ENCODE measurements around the gene SLC4A2.

Gene SLC4A2

DNA sequence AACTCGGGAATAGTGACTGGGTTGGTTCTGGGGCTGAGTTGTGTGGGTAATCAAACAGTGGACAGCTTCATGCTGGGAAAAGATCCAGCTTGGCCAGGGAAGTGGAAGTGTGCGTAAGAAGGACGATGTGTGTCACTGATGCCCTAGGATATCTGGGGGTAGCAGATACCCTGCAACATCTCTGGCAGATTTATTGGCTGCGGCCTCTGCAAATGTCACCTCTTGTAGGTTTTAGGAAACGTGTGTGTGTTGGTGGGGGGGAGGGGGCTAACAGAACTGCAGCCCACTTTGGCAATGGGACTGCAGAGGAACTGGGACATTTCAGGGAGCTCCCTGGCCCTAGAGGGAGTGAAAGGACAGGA lies 25.9 kb downstream of the SLC4A2 start:
- ATAC-seq (replicated peaks; ENCODE audit: extremely low read depth, poor library complexity, severe bottlenecking) (no peak), DNase-seq (ENCODE audit: low spot score in 2 of 2) (no peak)
- peaks cover 31% of the 10 kb centered on the region for H3K4me1 Mint-ChIP-seq
- H3K27ac Mint-ChIP-seq (ENCODE audit: low read depth), result peak overlapping the region; percentile 88
- peak overlapping the region; percentile 84 for H3K4me3 Mint-ChIP-seq
- H3K9me3 Mint-ChIP-seq, result no peaks in the 10 kb centered on the region
- H3K27me3 Mint-ChIP-seq, result peaks cover 10% of the 10 kb centered on the region
- peaks cover 12% of the 10 kb centered on the region for H3K36me3 Mint-ChIP-seq (ENCODE audit: insufficient read depth)

DNA sequence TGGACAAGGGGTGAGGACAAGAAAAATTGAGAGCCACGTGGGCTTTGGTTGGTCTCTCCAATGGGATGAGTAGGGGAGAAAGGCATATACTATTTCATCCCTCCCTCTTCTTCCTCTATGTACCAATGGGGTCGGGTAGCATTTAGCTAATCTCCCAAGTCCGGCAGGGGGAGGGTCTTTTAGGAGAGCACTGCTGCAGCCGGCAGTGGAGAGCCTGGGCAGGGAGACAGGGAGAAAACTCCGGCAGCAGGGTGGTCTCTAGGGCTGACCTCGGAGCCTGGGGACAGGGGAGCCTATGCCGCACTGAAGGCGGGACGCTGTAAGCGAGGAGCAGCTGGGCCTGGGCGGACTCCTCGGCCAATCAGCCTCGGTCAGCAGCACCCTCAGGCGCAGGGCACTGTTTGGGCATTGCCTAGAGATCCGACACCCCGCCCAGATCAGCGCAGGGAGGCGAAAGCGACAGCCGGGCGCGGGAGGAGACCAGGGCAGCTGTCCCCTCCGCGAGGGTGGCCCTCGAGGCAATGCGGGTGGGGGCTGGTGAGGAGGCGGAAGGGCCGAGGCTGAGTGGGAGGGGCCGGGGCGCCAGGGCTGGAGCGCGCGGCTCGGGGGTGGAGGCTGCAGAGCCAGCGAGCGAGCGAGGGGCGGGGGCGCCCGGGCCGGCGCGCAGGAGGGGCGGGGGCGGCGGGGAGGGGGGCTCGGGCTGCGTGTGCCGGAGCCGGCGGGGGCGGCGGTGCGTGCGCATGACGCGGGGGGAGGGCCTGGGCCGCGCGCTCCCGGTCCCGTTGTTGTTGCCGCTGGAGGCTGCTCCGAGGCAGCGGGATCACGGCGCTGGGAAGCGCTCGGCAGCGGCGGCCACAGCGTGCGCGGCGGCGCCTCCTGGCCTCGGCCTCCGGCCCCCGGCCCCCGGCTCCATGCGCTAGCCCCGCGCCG lies 26.6 kb downstream of the SLC4A2 start, which contains the start of gene AGAP3:
Gene AGAP3 (plus strand): TSS at position 785 of the 930 bp plus-strand sequence. CDS start 267 bp downstream, outside the sequence.
- Mint-ChIP-seq H3K36me3 (ENCODE audit: insufficient read depth) (peaks cover 12% of the 10 kb centered on the region), H3K9me3 (no peaks in the 10 kb centered on the region), H3K4me3 (peak within 1 kb of the TSS; percentile 84), H3K27me3 (peaks cover 10% of the 10 kb centered on the region), H3K27ac (ENCODE audit: low read depth) (peak within 1 kb of the TSS; percentile 88), H3K4me1 (peaks cover 31% of the 10 kb centered on the region)
- ATAC-seq (replicated peaks; ENCODE audit: extremely low read depth, poor library complexity, severe bottlenecking) (no peak), DNase-seq (ENCODE audit: low spot score in 2 of 2) (no peak)

DNA sequence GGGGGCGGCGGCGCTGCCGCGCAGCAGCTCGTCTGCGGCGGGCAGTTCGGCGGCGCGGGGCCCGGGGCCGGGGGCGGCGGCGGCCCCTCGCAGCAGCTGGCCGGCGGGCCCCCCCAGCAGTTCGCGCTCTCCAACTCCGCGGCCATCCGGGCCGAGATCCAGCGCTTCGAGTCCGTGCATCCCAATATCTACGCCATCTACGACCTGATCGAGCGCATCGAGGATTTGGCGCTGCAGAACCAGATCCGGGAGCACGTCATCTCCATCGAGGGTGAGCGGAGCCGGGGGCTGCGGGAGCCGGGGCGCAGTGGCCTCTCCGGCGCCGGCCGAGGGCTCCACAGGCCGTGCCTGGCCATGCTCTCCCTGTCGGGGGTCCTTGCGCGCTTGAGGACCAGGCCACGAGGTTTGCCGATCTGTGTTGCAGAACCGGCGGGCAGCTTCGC lies 27.4 kb downstream of the SLC4A2 start:
- DNase-seq (ENCODE audit: low spot score in 2 of 2) (no peak), ATAC-seq (replicated peaks; ENCODE audit: extremely low read depth, poor library complexity, severe bottlenecking) (no peak)
- Mint-ChIP-seq H3K4me1 (peaks cover 39% of the 10 kb centered on the region), H3K27me3 (peaks cover 10% of the 10 kb centered on the region), H3K27ac (ENCODE audit: low read depth) (peak overlapping the region; percentile 64), H3K36me3 (ENCODE audit: insufficient read depth) (peaks cover 10% of the 10 kb centered on the region), H3K4me3 (peak overlapping the region; percentile 84), H3K9me3 (no peaks in the 10 kb centered on the region)

DNA sequence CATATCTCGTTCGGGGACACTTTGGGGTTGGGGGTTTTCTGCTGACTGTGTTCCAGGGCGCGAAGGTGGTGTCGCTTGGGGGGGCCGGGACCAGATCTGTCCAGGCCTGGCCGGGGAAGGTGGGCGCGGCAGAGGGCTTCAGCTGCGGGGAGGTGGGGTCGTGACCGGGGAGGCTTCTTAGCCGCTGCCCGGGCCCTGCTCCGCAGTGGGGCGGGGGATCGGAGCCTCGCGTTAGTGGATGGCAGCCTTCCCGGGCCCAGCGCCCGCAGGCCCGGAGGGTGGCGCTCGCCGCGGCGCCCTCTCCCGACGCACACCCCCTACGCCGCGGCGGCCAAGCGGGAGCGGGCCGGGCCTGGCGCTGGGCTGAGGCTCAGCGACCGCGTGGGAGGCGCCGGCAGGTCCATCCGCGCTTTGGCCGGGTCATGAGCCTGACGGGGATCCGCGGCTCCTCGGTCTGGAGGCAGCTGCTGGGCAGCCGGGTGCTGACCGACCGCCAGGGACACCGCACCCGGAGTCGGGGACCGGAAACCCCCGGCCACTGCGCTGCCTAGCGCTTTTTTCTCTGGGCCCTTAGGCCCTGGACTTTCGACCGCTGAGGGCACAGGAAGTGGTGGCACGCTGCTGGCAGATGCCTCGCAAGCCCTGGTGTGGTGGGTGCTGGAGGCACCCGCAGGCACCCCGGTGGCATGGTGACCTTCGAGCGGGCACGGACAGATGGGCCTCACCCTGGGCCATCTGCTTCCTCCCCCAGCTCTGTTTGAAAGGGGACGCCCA lies 28.0 kb downstream of the SLC4A2 start:
- Mint-ChIP-seq H3K27me3 (peaks cover 10% of the 10 kb centered on the region), H3K27ac (ENCODE audit: low read depth) (peak overlapping the region; percentile 64), H3K36me3 (ENCODE audit: insufficient read depth) (peaks cover 10% of the 10 kb centered on the region), H3K4me1 (peaks cover 37% of the 10 kb centered on the region), H3K9me3 (no peaks in the 10 kb centered on the region), H3K4me3 (peak overlapping the region; percentile 84)
- DNase-seq (ENCODE audit: low spot score in 2 of 2) (no peak), ATAC-seq (replicated peaks; ENCODE audit: extremely low read depth, poor library complexity, severe bottlenecking) (peak; percentile 19)

DNA sequence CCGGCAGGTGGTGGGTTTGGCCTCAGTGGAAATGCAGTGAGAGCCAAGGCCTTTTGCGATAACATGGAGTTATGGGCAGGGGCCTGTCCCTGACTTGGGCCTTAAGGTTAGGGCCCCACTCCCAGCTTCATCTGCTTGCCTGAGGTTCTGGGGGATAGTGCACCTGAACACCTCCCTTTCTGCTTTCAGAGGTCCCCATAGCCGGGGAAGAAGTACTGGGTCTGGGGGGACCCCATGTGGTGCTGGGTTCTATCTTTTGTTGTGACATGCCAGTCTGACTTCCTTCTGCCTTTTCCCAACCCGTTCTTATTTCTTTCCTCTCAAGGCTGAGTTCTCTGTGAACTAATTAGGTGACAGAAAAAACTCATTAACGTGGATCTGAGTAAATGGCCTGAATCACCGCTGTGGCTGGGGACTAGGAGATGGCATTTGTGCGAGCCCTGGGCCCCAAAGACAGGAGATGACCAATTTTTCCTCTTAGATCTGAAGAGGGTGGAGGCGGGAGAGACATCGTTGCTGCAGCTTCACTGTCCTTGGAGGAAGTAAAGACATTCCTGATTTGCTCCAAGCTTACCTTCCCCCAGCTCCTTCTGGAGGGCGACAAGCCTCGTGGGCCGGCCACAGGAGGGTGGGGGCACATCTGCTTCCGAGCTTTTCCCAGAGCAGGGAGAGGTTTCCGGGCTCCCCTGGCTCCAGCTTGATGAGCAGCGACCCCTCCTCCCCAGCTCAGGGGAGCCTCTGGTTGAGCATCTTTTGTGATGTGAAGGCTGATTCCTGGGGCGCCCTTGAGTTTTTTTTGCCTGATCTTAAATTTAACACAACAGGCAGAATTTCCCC lies 28.8 kb downstream of the SLC4A2 start:
- DNase-seq (ENCODE audit: low spot score in 2 of 2), result no peak
- H3K4me1 Mint-ChIP-seq, result peaks cover 30% of the 10 kb centered on the region
- H3K27me3 Mint-ChIP-seq, result peaks cover 10% of the 10 kb centered on the region
- no peak overlapping the region for H3K27ac Mint-ChIP-seq (ENCODE audit: low read depth)
- peaks cover 10% of the 10 kb centered on the region for H3K36me3 Mint-ChIP-seq (ENCODE audit: insufficient read depth)
- H3K9me3 Mint-ChIP-seq, result no peaks in the 10 kb centered on the region
- ATAC-seq (replicated peaks; ENCODE audit: extremely low read depth, poor library complexity, severe bottlenecking), result no peak
- peak overlapping the region; percentile 84 for H3K4me3 Mint-ChIP-seq

DNA sequence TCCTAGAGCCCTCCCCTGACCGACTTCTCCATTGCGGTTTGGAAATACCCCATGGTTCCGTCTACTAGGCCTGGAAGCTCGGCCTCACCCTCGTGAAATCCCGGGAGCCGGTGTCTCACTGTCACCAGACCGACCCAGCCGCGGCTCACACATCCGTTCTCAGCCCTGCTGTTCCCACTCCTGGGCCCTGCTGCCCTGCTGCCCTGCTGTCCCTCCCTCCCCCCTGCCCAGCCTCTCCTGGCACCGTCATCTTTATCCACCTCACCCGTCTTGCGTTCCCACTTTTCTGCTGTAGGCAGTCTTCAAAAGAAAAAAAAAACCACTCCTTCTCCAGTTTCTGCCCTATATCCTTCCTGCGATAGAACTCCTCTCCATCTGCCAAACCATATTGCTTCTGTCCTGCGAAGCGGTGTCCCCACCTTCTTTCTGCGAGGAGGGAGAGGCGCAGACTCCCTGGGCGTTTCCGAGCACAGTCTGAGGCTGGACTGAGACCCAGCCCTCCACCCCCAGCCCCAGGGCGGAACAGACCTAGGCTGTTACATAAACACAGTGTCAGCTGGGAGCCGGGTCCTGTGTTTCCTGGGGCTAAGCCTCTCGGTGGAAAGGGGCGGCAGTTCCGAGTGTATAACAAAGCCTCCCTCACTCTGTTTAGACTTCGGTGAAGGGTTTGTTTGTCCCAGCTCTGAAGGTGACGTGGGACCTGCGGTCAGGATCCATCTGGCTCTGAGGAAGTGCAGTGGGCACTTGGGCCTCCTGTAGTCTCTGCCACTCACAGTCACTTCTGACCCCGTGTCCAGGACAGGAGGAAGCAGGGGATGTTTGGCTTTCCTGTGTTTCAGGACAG lies 29.7 kb downstream of the SLC4A2 start:
- Mint-ChIP-seq H3K36me3 (ENCODE audit: insufficient read depth) (peaks cover 10% of the 10 kb centered on the region), H3K4me3 (peak overlapping the region; percentile 55), H3K27ac (ENCODE audit: low read depth) (no peak overlapping the region), H3K9me3 (no peaks in the 10 kb centered on the region), H3K4me1 (peaks cover 30% of the 10 kb centered on the region), H3K27me3 (peaks cover 10% of the 10 kb centered on the region)
- no peak for ATAC-seq (replicated peaks; ENCODE audit: extremely low read depth, poor library complexity, severe bottlenecking)
- no peak for DNase-seq (ENCODE audit: low spot score in 2 of 2)

DNA sequence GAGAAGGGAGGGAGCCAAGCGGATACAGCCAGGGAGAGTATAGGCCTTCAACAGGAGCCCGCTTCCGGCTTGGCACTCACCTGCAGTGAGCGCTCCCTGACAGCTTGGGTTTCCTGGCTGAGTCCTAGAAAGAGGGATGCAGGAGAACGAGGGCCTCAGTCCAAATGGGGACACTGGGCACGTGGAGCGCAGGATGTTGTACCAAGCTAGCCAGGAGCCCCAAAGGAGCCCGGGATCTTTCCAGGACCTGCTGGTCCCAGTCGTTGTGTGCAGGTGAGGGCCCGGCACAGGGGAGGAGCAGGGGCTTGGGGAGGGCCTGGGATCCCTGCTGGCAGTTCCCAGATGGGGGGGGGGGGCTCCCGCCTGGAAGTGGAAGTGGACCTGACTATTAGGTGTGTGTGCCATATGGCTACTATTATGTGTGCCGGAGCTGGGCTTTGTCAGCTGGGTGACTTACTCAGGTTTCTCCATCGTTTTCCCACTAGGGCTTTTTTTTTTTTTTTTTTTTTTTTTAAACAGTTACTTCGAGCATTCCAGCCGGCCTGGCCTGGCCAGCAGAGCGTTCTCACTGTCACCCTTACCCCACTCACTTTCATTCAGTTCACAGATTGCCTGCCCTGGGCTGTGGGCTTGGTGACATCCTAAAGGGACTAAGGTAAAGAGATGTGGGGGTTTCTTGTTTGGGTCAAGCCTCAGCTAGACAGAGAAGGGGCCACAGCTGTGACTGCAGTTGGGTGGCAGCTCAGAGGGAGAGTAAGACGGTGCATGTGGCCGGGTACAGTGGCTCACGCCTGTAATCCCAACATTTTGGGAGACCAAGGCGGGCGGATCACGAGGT lies 30.7 kb downstream of the SLC4A2 start:
- ATAC-seq (replicated peaks; ENCODE audit: extremely low read depth, poor library complexity, severe bottlenecking), result no peak
- Mint-ChIP-seq H3K27me3 (peaks cover 6% of the 10 kb centered on the region), H3K27ac (ENCODE audit: low read depth) (no peak overlapping the region), H3K9me3 (no peaks in the 10 kb centered on the region), H3K36me3 (ENCODE audit: insufficient read depth) (peaks cover 8% of the 10 kb centered on the region), H3K4me1 (peaks cover 27% of the 10 kb centered on the region), H3K4me3 (no peak overlapping the region)
- no peak for DNase-seq (ENCODE audit: low spot score in 2 of 2)

DNA sequence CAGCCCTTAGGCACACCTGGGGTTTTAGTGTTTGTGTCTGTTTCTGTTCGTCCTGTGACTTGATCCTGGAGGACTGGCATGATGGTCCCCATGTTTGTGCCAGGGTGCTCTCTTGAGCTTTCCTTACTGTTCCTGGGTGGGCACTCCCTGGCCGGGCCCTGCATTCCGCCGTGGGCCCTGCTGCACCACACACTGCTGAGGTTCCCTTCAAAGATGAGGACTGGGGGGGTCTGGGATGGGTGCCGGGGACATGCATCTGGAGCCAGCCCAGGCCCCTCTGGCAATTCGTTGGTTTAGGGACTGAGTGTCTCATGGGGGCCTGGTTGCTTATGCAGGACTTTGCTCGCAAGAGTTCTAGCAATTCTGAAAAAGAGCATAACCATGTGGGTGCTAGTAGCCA lies 31.6 kb downstream of the SLC4A2 start:
- H3K9me3 Mint-ChIP-seq, result no peaks in the 10 kb centered on the region
- H3K36me3 Mint-ChIP-seq (ENCODE audit: insufficient read depth), result peaks cover 5% of the 10 kb centered on the region
- no peak overlapping the region for H3K27ac Mint-ChIP-seq (ENCODE audit: low read depth)
- H3K27me3 Mint-ChIP-seq, result no peaks in the 10 kb centered on the region
- DNase-seq (ENCODE audit: low spot score in 2 of 2) (no peak), ATAC-seq (replicated peaks; ENCODE audit: extremely low read depth, poor library complexity, severe bottlenecking) (no peak)
- no peak overlapping the region for H3K4me3 Mint-ChIP-seq
- H3K4me1 Mint-ChIP-seq, result peaks cover 18% of the 10 kb centered on the region

DNA sequence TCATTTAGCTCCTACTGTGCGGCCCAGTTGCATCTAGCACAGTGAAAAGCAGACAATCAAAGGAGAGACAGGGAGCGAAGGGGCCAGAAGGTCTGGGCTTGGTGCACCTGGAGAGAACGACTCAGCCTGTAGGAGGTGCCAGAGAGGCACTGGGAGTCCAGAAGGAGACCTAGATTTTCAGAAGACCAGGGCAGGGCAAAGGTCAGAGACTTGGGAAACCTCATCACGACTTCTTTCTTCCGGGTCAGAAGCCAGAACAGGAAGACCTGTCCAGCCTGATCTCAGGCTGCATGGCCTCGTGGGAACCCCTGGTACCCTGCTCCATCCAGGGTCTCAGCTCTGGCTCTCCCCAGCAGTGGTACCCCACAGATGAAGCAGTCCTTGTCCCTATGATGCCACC lies 32.0 kb downstream of the SLC4A2 start:
- H3K27ac Mint-ChIP-seq (ENCODE audit: low read depth), result no peak overlapping the region
- peaks cover 5% of the 10 kb centered on the region for H3K36me3 Mint-ChIP-seq (ENCODE audit: insufficient read depth)
- no peak overlapping the region for H3K4me3 Mint-ChIP-seq
- H3K9me3 Mint-ChIP-seq, result no peaks in the 10 kb centered on the region
- no peaks in the 10 kb centered on the region for H3K27me3 Mint-ChIP-seq
- peaks cover 17% of the 10 kb centered on the region for H3K4me1 Mint-ChIP-seq
- ATAC-seq (replicated peaks; ENCODE audit: extremely low read depth, poor library complexity, severe bottlenecking), result no peak
- no peak for DNase-seq (ENCODE audit: low spot score in 2 of 2)

DNA sequence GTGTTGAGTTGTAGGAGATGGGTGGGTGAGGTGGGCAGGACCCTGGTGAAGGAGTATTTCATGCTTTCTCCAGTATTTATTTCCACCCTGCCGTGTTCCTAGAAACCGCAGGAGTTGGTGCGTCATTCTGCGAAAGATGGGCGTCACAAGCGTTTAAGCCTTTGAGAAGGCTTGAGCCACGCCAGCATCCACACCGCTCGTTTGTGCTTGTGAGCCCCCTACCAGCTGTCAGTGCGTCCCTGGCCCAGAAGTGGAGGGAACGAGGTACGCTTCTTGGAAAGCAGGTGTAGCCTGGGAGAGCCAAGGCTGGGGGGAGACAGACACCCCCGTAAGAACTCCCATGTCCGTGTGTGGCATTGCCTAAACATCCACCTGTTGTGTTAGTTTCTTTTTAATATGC lies 32.6 kb downstream of the SLC4A2 start:
- no peak for DNase-seq (ENCODE audit: low spot score in 2 of 2)
- Mint-ChIP-seq H3K4me1 (peaks cover 17% of the 10 kb centered on the region), H3K9me3 (no peaks in the 10 kb centered on the region), H3K36me3 (ENCODE audit: insufficient read depth) (peaks cover 4% of the 10 kb centered on the region), H3K4me3 (no peak overlapping the region), H3K27me3 (no peaks in the 10 kb centered on the region), H3K27ac (ENCODE audit: low read depth) (no peak overlapping the region)
- no peak for ATAC-seq (replicated peaks; ENCODE audit: extremely low read depth, poor library complexity, severe bottlenecking)

DNA sequence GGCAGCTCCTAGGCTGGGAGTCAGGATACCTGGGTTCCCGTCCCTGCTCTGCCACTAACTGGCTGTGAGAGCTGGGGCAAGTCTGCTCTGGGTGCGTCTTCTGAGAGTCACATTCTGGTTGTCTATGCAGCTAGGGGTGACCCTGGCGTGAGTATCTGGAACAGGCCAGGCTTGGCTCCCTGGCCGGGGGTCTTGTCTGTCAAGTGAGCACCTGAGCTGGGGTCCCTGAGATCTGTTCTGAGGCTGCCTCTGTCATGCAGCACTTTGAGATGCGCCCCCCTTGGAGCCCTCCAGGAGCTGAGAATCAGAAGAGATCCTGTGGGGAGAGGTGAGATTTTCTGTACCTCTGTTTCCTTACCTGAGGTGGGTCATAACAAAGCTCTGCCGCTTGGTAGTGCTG lies 34.4 kb downstream of the SLC4A2 start:
- Mint-ChIP-seq H3K9me3 (no peaks in the 10 kb centered on the region), H3K27me3 (no peaks in the 10 kb centered on the region), H3K4me3 (no peak overlapping the region), H3K27ac (ENCODE audit: low read depth) (no peak overlapping the region), H3K4me1 (peaks cover 17% of the 10 kb centered on the region), H3K36me3 (ENCODE audit: insufficient read depth) (peaks cover 2% of the 10 kb centered on the region)
- DNase-seq (ENCODE audit: low spot score in 2 of 2), result no peak
- ATAC-seq (replicated peaks; ENCODE audit: extremely low read depth, poor library complexity, severe bottlenecking), result no peak
